GM21381 (cell line): Measurements from ENCODE around the gene SLC44A2.
A peak's percentile ranks its signal among the peaks of the same experiment; 100 is the strongest.

Source experiments
- ATAC-seq: cut with Tn5 transposase; IDR thresholded peaks from one replicate; pipeline ENCODE4 v1.9.1; 2021; ENCODE audit warnings: mild to moderate bottlenecking, moderate library complexity; ENCODE audit not compliant: unreplicated experiment

SLC44A2 gene

DNA sequence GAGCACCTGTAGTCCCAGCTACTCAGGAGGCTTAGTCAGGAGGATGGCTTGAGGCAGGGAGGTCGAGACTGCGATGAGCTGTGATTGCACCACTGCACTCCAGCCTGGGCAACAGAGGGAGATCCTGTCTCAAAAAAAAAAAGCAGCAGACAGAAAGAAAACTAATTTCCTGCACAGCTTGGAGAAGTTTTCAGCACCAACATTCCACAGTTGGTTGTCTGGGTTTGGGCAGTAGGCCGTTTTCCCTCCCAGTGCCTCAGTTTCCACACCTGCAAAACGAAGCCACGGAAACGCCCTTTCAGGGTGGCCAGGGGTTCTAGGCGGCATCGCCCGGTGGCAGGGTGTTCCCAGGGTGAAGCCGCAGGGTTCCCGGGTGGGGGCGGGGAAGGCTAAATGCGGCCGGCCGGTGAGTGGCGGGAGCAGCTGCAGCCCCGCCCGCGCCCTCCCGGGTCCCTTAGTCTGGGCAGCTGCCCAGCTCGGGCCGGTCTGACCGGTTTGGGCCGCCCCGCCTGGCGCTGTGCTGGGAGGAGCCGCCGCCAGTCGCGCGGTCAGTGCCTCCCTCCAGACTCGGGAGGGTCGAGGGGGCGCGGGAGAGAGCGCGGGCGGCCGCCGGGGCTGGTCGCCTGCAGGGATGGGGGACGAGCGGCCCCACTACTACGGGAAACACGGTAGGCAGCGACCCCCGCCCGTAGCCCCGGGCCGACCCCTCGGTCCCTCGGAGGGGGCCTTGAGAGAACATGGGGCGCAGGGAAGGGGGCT lies at the start of gene SLC44A2:
TSS of gene SLC44A2 (plus strand) at position 551 of the 759 bp plus-strand sequence. CDS start at position 632, 81 bp downstream.
- no peak for ATAC-seq

DNA sequence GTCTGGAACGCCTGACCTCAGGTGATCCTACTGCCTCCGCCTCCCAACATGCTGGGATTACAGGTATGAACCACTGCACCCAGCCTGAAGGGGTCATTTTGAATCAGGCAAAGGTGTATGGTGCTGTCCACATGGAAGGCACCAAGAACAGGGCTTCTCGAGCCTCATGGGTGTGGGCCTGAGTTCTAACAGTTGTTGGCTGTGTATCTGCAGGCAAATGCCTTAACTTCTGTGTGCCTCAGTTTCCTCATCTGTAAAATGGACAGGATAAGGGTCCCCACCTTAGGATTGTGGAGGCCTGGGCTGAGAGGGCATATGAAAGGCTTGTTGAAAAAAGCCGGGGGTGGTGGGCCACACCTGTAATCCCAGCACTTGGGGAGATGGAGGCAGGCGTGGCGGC lies 47.4 kb upstream of the SLC44A2 start:
- ATAC-seq, result no peak

DNA sequence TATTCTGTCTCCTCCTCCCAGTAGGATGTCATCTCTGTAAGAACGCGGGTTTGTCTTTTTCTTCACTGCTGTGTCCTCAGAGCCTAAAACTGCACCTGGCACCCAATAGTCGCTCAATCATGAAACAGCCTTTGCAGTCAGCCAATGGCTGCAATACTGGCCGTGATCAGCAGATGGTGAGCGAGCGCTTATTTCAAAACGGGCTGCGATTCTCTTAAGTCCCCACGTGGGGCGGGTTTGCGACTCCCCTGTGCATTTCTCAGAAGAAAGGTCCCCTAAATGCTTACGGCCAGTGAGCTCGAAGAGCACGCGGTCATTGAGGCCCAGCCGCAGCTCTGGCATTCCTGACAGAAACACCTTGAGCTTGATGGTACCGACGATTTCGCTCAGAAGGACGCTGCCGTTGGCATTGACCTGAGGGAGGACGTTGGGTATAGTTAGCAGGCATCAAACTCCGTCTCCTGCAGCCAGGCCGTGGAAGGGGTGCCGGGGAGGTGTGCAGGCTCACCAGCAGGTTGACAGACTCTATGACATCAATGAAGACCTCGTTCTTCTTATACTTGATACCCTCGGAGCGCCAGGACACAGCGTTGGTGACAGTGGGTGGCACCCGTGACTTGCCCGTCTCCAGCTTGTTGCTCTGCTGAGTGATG lies 44.2 kb upstream of the SLC44A2 start:
- ATAC-seq, result peak; percentile 51

DNA sequence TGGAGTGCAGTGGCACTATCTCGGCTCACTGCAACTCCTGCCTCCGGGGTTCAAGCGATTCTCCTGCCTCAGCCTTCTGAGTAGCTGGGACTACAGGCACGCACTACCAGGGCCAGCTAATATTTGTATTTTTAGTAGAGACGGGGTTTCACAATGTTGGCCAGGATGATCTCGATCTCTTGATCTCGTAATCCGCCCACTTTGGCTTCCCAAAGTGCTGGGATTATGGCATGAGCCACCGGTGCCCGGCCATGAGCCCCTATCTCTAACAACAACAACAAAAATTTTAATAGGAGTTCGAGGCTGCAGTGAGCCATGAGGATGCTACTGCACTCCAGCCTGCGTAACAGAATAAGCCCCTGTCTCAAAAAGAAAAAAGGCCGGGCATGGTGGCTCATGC lies 43.3 kb upstream of the SLC44A2 start:
- ATAC-seq, result no peak

DNA sequence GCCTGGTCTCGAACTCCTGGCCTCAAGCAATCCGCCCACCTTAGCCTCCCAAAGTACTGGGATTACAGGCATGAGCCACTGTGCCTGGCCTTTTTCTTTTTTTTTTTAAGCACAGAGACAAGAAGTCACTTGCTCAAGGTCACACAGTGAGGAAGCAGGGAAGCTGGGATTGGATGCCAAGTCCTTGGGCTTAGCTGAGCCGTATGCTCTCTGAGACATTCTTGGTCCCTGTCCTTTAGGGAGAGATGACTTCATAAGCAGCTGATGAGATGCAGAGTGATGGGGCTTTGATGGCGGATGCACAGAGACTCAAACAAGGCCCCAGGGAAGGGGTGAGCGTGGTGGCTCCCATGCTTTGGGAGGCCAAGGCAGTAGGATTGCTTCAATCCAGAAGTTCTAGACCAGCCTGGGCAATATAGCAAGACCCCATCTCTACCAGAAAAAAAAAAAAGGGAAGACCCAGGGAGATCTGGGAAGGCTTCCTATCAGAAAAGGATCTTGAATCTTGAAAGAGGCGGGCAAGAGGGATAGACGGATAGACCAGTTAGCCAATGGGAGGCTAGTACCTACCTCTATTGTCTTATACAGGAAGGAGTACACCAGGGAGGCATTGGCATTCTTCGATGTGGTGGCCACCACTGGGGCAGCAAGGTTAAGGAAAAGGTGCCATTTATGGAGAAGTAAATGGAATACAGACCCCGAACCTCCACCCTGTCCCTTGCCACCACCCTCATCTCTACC lies 42.1 kb upstream of the SLC44A2 start:
- no peak for ATAC-seq

DNA sequence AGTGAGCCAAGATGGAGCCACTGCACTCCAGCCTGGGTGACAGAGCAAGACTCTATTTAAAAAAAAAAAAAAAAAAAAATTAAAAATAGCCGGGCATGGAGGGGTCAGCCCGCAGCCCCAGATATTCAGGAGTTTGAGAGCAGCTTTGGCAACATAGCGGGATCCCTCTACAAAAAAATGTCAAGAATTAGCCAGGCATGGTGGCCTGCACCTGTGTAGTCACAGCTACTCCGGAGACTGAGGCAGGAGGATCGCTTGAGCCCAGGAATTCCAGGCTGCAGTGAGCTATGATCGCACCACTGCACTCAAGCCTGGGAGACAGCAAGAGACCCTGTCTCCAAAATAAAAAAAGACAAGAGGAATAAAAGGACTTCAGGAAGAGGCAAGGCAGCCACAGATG lies 39.0 kb upstream of the SLC44A2 start:
- ATAC-seq, result no peak

DNA sequence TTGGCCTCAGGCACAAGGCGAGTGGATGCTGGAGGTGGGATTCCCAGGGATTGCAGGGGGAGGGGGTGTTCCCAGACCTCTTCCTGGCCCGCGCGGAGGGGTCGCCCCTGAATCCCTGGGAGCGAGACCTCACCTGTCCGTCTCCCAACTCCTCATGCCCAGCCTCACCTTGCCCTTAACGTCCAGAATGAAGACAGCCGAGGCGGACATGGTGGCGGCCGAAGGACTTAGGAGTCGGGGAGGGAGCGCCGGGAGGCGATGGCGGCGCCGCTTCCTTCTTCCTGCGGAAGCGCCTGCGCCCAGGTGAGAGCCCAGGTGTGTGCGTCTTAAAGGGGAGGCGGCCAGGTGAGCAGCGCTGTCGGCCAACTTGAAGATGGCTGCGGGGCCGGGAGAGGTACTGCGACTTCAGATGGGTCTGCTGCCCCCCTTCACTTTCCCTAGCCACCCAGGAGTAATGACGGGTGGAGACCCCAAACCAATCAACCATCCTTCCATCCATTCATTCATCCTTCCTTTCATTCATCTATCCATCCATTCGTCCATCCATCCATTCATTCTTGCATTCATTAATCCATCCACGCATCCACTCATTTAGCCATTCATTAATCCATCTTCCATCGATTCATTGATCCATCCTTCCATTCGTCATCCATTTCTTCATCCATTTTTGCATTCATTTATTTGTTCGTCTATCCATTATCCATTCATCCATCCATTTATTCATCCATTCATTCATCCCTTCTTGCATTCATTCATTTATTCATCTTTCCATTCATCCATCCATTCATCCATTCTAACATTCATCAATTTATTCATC lies 38.1 kb upstream of the SLC44A2 start, which contains the start of gene AP1M2:
TSS of gene AP1M2 (minus strand) at position 291 of the 817 bp plus-strand sequence. CDS start at position 210, 81 bp downstream.
- no peak for ATAC-seq

DNA sequence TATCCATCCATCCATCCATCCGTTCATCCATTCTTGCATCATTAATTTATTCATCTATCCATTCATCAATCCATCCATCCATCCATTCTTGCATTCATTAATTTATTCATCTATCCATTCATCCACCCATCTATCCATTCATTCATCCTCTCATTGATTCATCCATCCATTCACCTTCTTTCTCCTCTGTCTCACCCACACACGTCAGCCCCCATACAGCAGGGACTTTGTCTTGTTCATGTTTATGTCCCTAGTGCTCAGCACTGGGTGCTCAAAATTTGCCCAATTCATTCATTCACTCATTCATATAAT lies 37.6 kb upstream of the SLC44A2 start:
- no peak for ATAC-seq

DNA sequence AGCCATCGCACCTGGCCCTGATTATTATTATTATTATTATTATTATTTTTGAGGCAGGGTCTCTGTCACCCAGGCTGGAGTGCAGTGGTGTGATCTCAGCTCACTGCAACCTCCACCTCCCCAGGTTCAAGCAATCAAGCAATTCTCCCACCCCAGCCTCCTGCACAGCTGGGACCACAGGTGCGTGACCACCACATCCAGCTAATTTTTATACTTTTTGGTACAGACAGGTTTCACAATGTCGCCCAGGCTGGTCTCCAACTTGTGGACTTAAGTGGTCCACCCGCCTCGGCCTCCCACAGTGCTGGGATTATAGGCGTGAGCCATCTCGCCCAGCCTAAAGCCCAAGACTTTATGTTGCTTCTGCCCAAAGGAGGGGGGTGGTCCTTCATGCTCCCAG lies 32.2 kb upstream of the SLC44A2 start:
- no peak for ATAC-seq

DNA sequence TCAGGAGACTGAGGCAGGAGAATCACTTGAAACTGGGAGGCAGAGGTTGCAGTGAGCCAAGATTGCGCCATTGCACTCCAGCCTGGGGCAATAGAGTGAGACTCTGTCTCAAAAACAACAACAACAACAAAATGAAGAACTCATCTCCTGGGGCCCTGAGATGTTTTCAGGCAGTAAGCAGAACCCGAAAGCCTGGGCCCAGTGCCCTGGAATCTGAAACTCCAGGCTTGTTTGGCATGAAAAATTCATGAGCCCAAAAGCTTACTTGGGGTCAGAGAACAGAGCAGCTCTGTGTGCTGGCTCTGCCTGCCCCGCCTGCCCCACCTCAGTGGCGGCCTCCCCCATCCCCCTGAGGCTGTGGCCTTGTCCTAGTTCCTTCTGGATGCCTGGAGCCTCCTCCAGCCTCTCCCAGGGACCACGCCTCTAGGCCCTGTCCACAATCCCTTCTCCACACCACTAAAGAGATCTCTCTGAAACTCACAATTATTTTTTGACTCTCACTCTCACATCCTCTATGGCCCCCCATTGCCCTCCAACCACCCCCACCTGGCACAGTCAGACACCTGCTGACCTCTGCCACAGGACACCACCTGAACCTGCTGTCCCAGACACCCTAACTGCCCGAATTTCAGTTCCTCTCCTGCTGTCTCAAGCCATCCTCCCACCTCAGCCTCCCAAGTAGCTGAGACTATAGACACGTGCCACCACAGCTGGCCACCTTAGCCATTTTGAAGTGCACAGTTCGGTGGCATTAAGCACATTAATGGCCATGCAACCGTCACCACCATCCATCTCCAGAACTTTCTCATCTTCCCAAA lies 31.3 kb upstream of the SLC44A2 start:
- no peak for ATAC-seq

DNA sequence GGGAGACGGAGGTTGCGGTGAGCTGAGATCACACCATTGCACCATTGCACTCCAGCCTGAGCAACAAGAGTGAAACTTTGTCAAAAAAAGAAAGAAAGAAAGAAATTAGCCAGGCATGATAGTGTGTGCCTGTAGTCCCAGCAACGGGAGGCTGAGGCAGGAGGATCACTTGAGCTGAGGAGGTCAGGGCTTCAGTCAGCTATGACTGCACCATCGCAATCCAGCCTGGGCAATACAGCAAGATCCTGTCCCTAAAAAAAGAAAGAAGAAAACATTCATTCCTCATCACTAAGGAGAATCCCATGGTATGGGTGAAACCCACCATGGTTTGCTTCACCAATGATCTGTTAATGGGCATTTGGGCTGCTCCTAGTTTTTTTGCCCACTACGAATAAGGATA lies 25.2 kb upstream of the SLC44A2 start:
- ATAC-seq, result no peak

DNA sequence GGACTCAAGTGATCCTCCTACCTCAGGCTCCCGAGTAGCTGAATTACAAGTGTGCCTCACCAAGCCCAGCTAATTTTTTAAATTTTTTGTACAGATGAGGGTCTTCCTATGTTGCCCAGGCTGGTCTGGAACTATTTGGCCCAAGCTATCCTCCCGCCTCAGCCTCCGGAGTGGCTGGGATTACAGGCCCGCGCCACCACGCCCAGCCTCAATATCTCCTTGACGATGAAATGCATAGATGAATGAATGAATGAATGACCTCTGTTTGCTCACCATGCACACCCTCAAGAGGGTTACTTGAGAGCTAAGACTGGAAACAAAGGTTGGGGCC lies 23.4 kb upstream of the SLC44A2 start:
- ATAC-seq, result no peak

DNA sequence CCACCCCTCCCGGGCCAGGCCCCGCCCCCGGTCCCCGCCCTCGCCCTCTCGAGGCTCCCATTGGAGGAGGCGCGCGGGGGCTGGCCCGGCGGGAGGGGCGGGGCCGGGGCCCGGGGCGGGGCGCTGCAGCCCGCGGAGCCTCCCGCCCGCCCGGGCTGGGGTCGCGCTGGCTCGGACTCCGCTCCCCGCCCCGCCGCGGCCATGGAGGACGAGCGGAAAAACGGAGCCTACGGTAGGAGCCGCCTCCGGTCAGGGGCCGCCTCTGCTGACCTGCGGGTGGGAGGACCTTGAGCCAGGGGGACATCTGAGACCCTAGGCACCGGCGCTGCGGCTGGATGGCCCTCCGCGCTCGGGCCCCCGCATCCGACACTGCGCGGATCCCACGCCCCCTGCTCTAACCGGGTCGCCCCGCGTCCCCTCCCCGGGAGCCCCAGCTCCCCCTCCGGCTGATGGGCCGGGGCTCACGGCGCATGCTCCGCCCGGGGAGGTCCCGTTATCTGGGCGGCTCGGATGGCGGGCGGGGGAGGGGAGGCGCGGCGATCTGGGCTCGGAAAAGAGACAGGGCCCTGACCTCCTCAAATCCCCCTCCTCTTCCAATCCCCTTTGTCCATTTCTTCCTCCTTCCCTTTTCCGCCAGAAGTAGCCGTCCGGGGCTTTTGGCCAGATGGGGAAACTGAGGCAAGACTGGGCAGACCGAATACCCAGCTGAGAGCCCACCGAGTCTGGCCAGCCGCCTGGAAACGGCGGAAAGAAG lies 22.8 kb upstream of the SLC44A2 start:
- ATAC-seq, result peak; percentile 60

DNA sequence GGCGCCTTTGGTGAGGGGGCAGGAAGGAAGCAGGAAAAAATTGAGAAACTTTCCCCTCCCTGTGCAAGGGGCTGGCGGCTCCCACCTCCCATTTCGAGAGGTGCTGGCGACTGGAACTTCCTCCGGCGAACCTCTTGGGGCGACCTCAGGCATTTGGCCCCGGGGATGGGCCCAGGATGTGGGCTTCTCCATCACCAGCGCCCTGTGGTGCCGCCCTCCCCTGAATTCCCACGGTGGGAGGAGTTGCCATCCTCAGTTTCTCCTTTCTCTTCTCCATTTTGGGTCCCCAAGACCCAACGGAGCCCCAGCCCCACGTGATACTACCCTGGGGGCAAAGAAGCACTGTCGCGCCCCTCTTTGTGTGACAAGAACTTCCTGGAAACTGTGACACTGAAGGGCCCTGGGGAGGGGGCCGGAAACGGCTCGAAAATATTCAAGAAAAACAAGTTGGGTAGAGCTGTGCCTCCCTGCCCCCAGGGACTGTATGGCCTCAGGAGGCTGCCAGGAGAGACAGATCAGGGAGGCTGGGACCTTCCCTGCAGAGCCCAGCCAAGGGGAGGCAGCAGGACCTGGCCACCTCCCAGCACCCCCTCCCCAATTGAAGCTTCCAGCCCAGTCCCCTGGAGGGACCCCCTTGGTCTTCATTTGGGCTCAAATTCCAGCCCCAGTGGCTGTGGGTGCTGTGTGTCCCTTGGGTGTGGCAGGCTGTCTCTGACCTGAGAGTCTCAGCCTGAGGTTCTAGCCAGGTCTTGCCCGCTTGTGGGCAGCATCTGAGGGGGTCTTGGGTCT lies 22.1 kb upstream of the SLC44A2 start:
- no peak for ATAC-seq

DNA sequence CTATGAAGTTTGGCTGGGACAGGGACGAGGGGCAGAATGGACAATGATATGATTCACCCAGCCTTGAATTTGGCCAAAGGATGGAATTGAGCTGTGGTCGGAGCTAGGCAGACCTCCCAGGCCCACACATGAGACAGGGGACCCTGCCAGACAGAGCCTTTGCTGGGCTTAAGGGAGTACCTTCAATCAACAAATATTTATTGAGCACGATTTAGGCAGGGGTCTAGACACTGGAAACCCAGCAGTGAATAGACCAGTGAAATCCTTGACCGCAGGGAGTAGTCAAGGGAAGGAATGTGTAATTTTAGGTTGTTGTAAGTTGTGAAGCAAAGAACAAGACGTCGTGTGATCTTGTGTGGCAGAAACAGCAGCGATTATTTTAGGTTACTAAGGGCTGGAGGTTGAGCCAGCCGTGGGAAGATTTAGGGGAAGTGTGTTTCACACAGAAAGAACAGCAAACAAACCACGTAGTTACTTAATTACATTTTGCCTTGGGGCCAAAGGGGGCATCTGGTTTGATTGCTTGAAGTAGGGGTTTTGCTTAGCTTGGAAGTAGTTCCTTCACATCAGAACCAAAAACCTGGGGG lies 21.4 kb upstream of the SLC44A2 start:
- no peak for ATAC-seq

DNA sequence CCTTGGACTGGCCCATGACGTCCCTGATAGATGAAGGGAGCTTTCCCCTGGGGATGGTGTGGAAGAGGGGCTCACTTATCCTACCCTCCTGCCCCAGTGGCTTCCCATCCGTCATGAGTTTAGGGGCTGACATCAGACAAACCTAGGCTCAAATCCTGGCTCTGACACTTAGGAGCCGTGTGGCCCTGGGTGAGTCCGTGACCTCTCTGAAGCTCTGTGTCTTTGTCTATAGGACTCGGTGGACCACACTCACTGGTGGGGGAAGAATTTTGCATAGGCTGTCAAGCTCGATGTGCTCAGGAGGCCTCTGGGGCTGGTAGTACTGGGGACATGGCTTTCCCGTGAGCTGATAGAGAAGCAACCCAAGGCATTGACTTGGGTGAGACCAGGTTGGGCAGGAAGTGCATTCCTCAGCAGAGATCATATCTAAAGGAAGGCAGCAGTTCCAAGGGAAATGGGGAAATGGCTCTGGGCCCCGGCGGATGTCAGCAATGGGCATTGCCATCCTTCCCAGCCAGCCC lies 20.8 kb upstream of the SLC44A2 start:
- no peak for ATAC-seq

DNA sequence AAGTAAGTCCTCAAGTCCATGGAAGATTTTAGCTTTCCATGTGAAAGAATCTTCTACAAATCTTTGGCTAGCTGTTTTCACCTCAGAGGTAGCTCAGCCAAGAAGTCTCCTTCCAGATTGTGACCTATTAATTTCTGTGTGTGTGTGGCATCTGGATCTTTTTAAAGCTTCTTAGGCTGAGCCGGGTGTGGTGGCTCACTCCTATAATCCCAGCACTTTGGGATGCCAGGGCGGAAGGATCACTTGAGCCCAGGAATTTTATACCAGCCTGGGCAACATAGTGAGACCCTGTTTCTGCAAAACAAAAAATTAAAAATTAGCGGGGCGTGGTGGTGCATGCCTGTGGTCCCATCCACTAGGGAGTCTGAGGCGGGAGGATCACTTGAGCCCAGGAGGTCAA lies 13.4 kb upstream of the SLC44A2 start:
- ATAC-seq, result no peak

DNA sequence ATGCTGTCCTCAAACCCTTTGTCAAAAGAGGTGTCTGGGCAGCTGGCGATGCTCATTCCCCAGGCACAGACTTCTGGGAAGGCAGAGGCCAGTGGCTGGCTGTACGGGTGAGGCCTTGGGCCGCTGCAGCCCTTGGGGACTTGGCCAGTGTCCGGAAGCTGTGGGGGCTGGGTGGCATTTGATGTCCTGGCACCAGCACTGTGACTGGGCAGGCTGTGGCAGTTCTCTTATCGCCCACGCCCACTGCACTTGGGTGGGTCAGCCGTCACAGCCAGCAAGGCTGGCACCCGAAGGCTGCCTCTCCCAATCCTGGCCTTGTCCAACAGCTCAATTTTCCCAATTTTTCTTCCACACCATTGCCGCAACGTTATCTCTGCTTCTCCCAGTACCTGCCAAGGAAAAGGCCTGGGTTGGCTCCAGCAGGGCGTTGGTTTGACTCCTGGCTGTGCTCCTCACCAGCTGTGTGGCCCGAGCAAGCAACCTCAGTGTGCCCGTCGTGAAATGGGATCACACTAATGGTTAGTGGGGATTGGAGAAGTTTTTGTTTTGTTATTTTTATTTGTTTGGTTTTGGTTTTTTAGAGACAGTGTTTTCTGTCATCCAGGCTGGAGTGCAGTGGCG lies 12.7 kb upstream of the SLC44A2 start:
- no peak for ATAC-seq
